ENCODE data around the gene A2M. TPM values are rescaled to one million over a fixed set of nuclear protein-coding genes. Genes with fewer than 3 reads are reported as not detected.

The A2M gene
- total RNA-seq, 1 donor from 2014 or later: 180 TPM

DNA sequence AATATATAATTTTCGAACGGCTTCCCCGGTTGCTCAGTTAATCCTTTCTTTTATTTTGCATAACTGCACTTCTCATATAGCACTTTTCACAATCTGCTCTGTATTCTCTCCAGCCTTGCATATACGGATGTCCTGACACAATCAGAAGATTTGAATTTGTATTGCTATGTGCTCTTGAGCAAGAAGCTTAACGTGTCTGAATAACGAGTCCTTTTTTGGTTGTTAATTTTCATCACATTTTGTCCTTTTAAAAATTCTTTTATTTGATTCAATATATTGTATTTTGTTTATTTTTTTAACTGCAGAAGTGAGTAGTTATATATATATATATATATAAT, 17.6 kb downstream of the A2M start:
- no peak for DNase-seq

DNA sequence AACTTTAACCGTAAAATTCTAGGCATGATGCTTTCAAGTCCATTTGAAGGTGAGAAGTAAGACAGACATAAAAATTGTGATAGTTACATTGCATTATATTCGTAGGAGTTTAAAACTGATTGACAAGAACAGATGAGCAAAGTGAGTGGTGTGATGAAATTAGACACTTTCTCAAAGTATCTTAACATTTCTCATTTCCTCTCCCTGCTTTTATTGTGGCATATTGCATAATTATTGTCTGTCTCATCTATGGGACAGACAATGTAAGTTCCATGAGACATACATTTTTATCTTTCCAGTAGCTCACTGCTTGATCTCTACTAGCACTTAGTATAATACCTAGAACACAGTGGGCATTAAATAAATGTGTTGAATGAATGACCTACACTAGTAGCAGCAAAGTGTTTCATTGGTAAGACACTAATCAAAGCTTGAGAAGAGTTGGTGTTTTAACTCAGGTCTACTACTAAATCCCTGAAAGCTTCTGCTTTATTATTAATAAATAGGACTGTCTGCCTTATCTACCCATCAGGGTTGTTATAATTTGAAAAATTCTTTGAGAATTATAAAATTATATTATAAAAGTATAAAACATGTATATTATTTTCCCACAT, 19.0 kb downstream of the A2M start:
- DNase-seq: no peak

DNA sequence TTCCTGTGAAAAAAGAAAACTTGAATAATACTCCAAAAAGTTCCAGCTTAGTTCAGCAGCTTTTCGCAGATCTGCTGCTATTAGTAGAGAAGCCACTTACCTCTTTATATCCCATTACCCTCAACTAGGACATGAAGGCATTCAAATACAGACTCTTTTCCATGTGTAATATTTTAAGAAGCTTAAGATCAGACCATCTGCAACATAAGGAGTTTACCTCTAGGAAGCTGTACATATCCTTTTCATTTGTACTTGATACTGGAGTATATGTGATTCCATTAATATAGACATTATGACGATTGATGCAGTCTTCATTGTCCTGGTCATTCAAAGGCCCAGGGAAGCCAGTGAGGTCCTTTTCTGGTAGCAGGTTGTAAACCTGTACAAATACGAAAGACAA, 20.4 kb downstream of the A2M start:
- no peak for DNase-seq

DNA sequence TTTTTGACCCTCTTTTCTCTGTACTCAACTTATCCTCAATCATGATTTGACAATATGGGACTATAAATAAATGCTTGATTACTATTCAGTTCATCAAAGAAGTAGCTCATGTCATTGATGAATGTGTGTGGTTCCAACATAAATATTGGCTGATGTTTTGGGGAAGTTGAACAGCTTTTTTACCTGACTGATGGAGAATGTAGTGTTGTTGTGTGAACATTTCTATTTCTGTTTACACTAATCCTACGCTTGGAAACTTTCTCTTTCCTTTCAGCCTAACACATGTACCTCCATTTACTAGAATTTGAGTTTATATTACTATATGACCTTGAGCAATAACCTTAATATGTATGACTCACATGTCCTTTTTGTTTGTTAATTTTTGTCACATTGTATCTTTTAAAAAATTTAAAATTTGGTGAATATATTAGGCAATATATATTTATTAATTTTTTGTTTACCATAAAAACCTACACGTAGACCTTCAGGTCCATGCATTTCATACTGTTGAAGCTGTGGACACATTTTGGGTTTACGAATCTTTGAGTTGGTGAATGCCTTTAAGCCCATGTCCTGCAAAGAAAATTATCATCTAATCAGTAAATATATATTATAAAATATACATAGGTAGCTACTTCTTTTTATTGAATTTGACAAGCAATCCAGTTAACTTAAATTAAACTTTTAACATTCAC, 21.1 kb downstream of the A2M start:
- DNase-seq: no peak

DNA sequence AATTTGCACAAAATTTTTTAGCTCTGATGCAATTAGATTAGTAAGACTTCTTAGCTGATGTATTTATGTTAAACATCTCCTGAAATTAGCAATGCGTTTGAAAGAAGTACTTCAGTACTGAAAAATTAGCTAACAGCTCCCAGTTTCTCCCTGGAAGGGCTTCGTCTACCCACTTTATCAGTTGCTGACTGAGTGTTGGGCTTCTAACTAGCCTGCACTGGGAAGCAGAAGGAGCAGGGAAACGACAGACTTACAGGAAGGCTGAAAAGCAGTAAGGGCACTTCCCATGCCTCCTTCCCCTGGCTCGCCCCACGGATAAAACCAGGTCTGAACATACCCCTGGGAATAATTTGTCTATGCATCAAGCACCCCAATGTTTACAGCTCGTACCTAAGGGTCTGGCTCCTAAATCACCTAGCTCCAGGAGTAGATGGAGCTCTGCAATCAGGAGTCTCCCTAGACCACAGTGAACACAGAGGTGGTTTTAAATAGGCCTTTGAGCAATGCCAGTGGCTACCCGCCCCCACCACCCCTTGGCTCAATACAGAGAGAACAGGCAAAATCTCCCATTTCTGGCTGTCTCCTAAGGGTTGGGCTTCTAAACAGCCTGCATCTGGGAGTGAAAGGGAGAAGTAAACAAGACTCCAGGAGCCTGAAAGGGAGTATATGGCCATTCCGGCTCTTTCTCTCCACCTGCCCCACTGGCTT, 23.7 kb downstream of the A2M start:
- DNase-seq: no peak

DNA sequence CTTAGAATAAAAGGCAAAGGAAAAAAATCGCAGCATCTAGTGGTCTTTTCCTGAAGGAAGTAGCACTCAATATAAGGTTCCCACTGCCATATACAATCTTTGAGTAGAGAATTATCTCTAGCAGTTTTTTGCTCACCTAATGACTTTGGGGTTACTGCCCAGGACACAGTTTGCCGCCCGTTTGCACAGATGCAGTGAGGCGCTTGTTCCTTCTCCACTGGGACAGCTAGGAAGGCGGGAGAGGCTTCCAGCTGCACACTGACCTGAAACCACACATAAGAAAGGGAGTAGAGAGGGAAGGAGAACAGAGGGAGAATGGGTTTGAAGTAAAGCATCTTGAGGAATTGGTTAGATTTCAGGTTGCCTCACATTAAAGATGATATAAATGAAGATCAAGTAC, 25.5 kb downstream of the A2M start:
- DNase-seq: no peak

DNA sequence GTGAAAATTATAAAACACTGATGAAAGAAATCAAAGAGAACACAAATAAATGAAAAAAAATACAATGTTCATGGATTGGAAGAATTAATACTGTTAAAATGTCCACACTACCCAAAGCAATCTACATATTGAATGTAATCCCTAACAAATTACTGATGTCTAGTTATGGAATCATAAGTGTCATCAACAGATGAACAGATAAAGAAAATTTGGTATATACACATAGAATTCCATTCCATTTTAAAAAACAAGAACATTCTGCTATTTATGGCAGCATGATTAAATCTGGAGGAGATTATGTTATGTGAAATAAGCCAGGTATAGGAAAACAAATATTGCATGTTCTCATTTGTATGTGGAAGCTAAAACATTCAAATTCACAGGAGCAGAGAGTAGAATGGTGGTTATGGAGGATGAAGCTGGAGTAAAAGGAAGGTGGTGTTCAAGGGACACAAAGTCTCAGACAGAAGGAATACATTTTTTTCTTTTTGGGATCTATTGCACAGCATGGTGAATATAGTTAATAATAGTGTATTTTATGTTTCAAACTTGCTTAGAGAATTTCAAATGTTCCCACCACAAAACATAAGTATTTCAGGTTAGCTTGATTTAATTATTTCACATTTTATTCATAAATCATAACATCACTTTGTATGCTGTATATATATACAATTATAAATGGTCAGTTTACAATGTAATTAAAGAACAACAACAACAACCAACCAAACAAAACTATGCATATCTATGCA, 28.5 kb downstream of the A2M start:
- DNase-seq: no peak

DNA sequence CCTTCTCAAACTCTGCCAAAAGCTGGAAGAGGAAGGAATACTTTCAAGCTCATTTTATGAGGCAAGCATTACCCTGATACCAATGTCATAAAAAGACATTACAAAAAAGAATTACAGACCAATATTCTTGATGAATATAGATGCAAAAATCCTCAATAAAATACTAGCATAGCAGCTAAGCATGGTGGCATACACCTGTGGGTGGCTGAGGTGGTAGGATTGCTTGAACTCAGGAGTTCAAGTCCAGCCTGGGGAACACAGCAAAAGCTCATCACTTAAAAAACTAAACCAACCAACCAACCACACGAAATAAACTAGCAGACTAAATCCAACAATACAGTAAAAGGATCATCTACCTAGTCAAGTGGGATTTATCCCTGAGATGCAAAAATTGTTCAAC, 29.6 kb downstream of the A2M start:
- DNase-seq: no peak

DNA sequence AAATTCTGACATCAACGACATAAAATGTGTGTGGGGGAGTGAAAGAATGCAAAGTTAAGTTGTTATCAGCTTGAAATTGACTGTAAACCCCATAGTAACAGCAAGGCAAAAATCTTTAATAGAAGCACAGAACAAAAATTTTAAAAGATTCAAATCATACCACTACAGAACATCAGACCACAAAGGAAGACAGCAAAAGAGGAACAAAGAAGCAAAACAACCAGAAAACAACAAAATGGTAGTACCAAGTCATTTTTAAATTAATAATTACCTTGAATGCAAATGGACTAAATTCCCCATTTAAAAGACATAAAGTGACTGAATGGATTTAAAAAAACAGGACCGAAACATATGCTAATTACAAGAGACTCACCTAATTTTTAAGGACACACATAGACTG, 31.3 kb downstream of the A2M start:
- DNase-seq: no peak

DNA sequence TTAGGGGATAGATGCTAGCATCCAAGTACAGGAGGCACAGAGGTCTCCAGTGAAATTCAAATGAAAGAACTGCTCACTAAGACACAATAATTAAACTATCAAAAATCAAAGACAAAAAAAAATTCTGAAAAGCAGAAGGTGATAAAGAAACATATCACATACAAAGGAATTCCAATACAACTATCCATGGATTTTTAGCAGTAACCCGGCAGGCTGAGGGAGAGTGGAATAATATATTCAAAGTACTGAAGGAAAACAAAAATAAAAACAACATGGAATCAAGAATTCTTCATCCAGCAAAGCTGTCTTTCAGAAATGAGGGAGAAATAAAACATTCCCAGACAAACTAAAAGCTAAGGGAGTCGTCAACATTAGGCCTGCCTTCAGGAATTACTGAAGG, 31.9 kb downstream of the A2M start:
- no peak for DNase-seq

DNA sequence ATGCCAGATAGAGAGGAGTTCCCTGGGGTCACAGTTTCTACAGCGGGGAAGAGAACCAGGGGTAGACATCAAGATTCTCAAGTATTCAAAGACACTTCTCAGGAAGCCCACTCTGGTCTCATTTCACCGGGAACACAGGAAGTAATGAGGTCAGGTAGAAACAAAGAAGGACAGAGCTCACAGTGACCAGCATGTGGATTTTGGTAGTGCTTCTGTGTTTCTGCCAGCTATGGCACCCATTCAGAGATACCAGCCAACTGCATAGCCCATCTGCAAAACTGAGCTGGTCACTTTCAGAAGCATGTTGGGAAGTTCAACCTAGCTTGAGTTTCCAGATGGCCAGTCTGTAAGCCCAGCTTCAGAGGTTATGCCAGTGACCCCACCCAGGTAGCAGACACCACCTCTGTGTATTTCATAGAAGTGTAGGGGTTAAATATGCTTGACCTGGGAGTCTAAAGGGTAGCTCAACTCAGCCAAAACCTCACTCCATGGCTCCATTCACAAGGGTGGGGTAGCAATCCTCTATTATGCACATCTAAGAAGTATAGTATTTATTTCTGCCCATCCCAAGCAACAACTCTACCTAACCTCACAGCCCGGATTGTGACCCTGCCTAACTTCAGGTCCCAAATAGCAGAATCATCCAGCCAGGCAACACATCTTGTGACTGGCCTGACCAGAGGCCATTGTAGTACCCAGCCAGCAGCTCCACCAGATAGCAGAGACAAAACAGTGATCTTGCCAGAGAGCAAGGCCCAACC, 33.9 kb downstream of the A2M start:
- no peak for DNase-seq

DNA sequence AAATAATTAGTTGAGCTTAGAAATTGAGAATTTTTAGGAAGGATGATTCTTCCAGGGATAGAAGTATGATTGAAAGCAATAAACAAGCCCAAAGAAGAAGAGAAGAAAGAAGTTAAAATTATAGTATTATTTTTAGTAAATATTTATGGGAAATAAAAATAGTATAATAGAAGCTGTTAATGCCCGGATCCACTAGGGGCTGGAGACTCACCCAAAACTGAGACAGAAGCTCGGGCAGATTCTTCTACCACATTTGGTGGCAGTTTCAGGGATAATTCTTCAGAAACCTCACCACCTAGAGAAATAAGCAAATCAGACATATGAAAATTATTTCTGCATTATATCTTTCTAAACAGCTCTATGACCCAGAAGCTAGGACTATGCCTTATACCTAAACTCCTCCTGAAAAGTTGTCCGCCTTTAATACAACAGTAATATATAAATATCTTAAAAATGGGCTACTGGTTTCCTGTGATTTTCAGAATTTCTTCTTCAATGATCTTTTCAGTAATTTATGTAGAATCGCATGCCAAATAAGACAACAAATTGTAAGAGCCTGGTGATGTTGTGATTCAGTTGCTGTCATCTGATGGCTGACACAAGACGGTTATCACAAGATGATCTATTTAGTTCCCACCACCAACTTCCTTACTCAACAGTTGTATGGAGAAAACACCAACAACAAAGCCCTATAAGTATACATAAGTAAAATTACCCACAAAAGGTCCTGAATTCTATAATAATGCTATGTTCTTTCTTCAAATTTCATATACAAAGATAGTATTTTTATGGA, 35.6 kb downstream of the A2M start:
- DNase-seq: no peak

DNA sequence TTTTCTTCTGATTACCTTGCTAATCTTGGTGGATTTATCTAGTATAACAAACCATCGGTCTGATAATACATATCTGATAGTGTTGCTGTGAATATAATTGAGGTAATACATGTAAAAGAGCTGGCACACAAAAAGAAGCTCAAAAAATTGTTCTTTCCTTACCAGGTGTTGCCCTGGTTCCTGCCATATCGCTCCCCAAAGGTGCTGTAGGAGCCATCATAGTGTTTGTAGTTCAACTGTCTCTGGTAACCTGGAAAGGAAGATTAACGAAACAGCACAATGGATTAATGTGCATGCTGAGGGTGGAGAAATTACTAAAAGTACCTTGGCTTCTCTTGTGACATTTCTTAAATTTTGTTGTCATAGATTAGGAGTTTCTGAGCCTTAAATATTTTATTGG, 36.6 kb downstream of the A2M start:
- DNase-seq: no peak

DNA sequence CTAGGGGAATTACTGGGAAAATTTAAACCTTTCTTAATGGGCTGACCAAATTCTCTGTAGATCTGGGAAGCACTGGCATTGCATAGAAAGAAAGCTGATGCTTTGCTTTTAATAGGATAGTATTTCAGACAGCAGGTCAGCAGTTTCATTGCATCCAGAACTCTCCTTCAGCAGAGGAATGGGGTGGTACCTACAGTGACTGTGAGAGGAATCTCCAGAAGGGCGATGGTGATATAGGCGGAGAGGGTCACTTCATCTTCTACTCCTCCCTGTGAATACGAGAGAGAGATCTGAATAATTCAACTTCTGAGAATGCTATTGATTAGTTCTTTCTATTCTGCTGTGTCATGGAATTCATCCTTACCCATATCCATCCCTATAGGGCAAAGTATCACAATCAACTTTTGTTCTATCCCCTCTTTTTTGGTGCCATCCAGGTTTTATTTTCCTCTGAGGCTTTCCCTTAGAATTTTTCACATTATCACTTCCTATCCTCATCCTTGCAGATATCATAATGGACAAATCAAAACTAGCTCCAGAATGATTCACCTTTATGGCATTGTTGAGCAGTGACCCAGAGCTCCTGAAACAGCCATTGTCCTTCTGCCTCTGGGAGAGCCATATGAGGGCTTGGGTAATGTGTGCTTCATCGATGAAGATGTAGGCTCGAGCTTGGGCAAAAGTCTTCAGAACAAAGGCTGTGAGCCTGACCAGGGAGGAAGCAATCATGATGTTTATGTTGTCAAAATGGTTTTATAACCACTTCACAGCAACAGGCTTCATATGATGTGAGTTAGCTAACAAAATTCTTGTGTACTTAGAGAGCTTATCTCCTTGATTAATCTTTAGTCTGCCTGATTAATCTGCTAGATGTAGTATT, 38.3 kb downstream of the A2M start:
- DNase-seq: no peak

DNA sequence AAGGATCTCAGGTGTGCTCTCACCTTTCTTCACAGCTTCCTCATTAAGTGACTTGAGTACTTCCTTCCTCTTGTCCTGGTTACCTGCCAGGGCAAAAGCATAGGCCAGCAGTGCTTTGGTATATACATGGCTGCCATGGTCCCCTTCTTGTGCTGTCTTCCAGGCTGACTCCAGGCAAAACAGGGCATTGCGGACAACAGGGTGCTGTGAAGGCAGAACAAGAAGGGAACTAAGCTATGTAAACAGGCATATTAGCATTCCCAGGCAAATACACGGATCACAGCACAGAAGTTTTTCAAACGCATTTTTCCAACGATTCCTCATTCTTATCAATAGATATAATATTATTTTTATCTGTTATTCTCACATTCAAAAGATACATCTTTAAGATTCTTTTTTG, 39.0 kb downstream of the A2M start:
- DNase-seq: no peak

DNA sequence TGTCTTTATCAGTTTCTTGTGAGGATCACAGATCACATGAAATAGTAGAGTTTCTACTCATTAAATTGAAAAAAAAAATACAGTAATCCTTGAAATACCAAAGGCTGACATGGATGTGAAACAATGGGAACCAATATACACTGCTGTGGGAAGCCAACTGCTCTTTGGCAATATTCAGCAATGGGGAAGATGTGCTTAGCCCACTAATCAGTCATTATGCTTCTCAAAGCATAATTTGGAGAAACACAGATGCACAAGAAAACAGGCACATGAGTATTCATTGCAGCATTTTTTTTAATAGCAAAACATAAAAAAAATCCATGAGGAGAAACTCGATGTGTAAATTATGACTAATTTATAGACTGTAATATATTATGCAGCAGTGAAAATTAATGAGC, 40.6 kb downstream of the A2M start:
- DNase-seq: no peak

DNA sequence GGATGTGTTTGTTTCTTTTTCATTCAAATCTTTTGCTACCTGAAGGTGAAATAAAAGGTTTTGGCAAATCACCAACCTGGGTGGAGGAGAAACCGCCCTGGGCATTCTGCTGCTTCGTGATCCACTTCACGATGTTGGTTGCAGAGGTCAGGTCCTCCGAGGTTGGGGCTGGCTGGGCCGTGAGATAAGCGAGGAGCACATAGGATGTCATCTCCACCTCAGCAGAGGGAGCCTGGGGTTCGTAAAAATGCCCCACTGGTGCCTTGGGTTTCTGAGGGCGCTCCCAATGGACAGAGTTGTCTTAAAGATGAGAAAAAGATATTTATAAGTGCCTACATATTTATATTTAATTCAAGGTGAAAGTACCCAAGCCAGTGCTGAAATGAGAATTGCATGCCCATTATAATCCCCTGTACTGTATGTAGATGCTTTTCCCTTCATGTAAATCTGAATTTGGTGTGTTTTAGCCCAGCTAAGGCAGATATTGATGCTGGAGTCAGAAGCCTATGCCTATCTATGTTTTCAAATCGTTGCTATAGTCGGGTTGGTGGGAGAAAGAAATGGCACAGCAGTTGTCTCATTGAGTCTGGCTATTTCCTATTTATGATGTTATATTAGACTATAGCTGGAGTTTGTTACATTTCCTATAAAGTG, 41.1 kb downstream of the A2M start:
- DNase-seq: no peak

DNA sequence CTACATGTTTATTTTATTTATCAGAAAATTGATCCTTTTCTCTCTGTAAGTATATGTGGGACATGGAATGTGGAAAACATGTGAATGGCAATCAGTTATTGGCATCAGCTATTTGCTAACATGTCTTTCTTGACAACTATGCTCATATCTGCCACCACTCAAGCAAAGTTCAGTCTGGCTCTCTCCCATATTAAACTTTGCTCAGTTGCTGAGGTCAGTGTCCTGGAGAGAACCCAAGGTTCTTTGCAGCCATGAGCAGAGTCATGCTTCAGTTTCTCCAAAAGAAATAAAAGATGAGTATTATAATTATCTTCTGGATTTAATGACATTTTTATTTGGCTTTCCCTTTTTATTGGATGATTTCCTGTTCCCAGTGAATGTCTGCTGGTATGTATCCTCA, 42.6 kb downstream of the A2M start:
- DNase-seq: no peak

DNA sequence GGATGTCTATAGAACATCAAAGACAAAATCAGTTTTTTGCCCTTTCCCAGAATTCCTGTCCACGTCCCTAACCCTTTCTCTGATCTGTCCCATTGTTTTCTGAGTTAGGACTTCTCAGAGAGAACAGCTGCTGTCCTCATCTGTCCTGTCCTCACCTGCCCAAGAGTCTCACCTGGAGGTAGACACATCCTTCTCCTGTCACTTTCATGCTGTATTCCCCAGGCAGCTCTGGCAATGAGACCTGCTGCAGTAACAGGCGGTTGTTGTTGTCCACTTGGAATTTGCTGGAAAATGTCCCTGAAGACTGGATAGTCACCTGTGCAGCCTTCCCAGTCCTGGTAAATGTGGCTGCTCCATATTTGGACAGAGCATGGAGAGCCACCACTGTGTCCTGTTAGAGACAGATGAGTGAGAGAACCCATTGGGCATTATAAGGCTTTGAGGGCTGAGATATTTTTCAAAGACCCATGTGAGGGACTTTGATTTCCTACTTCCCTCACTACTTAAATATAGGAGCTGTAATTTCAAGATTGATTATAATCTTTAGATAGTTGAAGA, 43.2 kb downstream of the A2M start:
- no peak for DNase-seq

DNA sequence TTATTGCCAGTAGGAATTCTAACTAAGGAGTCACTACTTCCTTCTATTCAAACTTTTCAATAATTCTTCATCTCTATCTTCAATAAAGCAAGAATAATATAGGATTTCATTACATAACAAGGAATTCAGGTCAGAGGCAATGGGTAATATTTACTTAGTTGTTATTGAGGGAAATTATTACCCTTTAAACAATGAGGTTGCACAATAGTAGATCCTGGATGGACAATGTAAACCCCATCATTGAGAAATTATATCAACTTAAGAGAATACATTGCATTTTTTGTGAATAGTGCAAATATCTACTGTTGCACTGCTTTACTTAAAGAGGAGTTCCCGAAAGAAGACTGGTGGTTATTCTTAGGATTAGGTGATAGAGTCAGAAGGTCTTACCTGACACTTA, 43.8 kb downstream of the A2M start:
- DNase-seq: no peak

Measured in dermis blood vessel endothelial cell (primary cell).